ENCODE measurements around the gene PEX14.

PEX14 gene

GRCh38 chr1:10665930-10666850, 191.4 kb downstream of the PEX14 start:
- no peak for DNase-seq (ENCODE audit: low read depth)

- no peak for DNase-seq (ENCODE audit: low read depth)
Measured at GRCh38 chr1:10667861-10668761, 193.4 kb downstream of the PEX14 start.

GRCh38 chr1:10669570-10669969, 194.8 kb downstream of the PEX14 start:
- DNase-seq (ENCODE audit: low read depth), result no peak

GRCh38 chr1:10670190-10670589, 195.4 kb downstream of the PEX14 start:
- no peak for DNase-seq (ENCODE audit: low read depth)

GRCh38 chr1:10671090-10671489, 196.3 kb downstream of the PEX14 start:
- no peak for DNase-seq (ENCODE audit: low read depth)

- DNase-seq (ENCODE audit: low read depth), result no peak
Measured at GRCh38 chr1:10671622-10672342, 197.0 kb downstream of the PEX14 start.

GRCh38 chr1:10672343-10673050, 197.7 kb downstream of the PEX14 start:
- no peak for DNase-seq (ENCODE audit: low read depth)

GRCh38 chr1:10673109-10673711, 198.5 kb downstream of the PEX14 start:
- no peak for DNase-seq (ENCODE audit: low read depth)

- no peak for DNase-seq (ENCODE audit: low read depth)
Measured at GRCh38 chr1:10674222-10674621, 199.5 kb downstream of the PEX14 start.

- DNase-seq (ENCODE audit: low read depth), result no peak
Measured at GRCh38 chr1:10674700-10675609, 200.2 kb downstream of the PEX14 start.

GRCh38 chr1:10675813-10676212, 201.1 kb downstream of the PEX14 start:
- DNase-seq (ENCODE audit: low read depth), result no peak

- DNase-seq (ENCODE audit: low read depth), result no peak
Measured at GRCh38 chr1:10676963-10677362, 202.2 kb downstream of the PEX14 start.

GRCh38 chr1:10677491-10678391, 203.0 kb downstream of the PEX14 start:
- DNase-seq (ENCODE audit: low read depth), result no peak

- no peak for DNase-seq (ENCODE audit: low read depth)
Measured at GRCh38 chr1:10678402-10678801, 203.7 kb downstream of the PEX14 start.

GRCh38 chr1:10678852-10679251, 204.1 kb downstream of the PEX14 start:
- DNase-seq (ENCODE audit: low read depth), result no peak

GRCh38 chr1:10679496-10680220, 204.9 kb downstream of the PEX14 start:
- peak; percentile 78 for DNase-seq (ENCODE audit: low read depth)
